G401.6 (cell line): ENCODE data around the gene AAMP.
"Not testable (repeated sequence)": the region's sequence is repeated elsewhere in the genome, so short reads cannot be mapped to it uniquely, and the experiment has no call there.

ENCODE experiments used
- FAIRE-seq: peaks from 2 replicates; lab custom pipeline; 2012; peaks lifted over from hg19 to GRCh38; lab: Jason Lieb, UNC

The AAMP gene, protein sequence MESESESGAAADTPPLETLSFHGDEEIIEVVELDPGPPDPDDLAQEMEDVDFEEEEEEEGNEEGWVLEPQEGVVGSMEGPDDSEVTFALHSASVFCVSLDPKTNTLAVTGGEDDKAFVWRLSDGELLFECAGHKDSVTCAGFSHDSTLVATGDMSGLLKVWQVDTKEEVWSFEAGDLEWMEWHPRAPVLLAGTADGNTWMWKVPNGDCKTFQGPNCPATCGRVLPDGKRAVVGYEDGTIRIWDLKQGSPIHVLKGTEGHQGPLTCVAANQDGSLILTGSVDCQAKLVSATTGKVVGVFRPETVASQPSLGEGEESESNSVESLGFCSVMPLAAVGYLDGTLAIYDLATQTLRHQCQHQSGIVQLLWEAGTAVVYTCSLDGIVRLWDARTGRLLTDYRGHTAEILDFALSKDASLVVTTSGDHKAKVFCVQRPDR

GRCh38 chr2:218269900-218270720 is at the start of gene AAMP, which contains the start of gene PNKD:
Gene AAMP, minus strand, starts transcription at chr2:218270137. Its CDS starts 51 bp downstream, at chr2:218270086.
Gene PNKD, plus strand, starts transcription at chr2:218270519. Its CDS starts 17 bp downstream, at chr2:218270536.
- FAIRE-seq = peak; percentile 99

- FAIRE-seq = no peak
Measured at GRCh38 chr2:218318241-218318640, 48.3 kb upstream of the AAMP start.

- no peak for FAIRE-seq
Measured at GRCh38 chr2:218317835-218318234, 47.9 kb upstream of the AAMP start.

DNA sequence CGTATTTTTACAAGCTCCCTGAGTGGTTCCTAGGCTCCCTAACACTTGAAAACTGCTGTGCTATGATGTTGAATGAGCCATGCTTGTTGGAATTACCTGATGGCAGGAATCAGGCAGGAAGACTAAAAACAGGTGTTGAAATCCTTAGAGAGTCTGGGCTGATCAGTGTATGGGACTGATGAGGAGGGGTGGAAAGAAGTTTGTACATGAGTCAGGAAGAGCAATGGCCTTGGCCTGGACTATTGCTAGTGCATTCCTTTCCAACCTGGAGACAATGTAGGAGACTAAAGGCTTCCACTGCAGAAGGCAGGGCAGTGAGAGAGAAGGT is 47.3 kb upstream of the AAMP start:
- no peak for FAIRE-seq

DNA sequence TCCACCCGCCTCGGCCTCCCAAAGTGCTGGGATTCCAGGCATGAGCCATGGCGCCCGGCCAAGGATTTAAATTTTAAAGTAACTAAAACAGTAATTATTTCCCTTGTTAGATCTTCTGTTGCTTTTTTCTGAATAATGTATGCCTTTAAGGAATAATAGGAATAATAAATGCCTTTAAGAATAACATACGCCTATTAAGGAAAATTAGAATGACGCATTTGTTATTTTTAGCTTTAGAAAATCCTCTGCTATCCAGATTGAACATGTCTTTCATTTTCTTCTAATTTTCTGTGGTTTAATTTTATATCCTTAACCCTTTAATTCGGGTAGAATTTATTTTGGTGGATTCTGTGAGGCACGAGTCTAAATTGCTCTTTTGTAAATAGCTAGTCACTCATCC is 45.5 kb upstream of the AAMP start:
- FAIRE-seq = no peak

DNA sequence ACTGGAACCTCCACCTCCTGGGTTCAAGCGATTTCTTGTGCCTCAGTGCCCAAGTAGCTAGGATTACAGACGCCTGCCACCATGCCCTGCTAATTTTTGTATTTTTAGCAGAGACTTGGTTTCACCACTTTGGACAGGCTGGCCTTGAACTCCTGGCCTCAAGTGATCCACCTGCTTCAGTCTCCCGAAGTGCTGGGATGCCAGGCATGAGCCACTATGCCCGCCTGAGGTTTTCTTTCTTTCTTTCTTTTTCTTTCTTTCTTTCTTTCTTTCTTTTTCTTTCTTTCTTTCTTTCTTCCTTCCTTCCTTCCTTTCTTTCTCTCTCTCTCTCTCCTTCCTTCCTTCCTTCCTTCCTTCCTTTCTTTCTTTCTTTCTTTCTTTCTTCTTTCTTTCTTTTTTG is 44.8 kb upstream of the AAMP start:
- not testable (repeated sequence) for FAIRE-seq

- no peak for FAIRE-seq
Measured at GRCh38 chr2:218313356-218313755, 43.4 kb upstream of the AAMP start.

- FAIRE-seq = no peak
Measured at GRCh38 chr2:218312267-218312756, 42.4 kb upstream of the AAMP start.

DNA sequence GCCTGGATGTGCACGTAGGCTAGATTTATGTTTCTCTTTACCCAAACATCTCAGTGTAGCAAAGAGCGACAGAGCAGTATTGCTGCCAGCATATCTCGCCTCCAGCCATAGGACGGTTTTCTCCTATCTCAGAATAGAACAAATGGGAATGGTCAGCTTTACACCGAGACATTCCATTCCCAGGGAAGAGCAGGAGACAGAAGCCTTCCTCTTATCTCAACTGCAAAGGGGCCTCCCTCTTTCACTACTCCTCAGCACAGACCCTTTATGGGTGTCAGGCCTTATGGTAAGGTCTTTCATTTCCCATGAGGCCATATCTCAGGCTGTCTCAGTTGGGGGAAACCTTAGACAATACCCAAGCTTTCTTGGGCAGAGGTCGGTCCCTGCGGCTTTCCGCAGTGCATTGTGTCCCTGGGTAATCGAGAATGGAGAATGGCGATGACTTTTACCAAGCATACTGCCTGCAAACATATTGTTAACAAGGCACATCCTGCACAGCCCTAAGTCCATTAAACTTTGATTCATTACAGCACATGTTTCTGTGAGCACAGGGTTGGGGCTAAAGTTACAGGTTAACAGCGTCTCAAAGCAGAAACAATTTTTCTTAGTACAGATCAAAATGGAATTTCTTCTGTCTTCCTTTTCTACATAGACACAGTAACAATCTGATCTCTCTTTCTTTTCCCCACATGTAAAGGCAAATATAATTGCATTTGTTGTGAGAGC is 41.8 kb upstream of the AAMP start:
- FAIRE-seq = not testable (repeated sequence)

DNA sequence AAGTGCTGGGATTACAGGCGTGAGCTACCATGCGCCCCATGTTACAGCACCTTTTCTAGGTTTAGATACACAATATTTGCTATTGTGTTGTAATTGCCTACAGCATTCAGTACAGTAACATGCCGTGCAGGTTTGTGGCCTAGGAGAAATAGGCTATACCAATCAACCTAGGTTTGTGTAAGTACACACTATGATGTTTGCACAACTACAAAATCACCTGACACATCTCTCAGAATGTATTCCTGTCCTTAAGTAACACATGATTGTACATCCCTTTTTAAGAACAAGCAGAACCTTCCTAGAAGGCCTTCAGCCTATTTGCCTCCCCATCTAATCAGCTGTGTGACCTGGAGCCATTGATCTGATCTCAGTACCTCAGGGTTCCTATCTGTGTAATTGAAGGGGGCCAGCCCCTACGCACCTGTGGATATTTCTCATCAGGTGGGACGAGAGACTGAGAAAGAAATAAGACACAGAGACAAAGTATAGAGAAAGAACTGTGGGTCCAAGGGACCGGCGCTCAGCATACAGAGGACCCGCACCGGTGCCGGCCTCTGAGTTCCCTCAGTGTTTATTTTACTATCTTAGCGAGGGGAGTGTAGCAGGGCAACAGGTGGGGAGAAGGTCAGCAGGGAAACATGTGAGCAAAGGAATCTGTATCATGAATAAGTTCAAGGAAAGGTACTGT is 41.1 kb upstream of the AAMP start:
- no peak for FAIRE-seq

GRCh38 chr2:218307415-218308090 is 37.6 kb upstream of the AAMP start:
- FAIRE-seq = no peak

GRCh38 chr2:218306184-218306920 is 36.4 kb upstream of the AAMP start:
- FAIRE-seq = no peak

- no peak for FAIRE-seq
Measured at GRCh38 chr2:218305383-218305782, 35.4 kb upstream of the AAMP start.

DNA sequence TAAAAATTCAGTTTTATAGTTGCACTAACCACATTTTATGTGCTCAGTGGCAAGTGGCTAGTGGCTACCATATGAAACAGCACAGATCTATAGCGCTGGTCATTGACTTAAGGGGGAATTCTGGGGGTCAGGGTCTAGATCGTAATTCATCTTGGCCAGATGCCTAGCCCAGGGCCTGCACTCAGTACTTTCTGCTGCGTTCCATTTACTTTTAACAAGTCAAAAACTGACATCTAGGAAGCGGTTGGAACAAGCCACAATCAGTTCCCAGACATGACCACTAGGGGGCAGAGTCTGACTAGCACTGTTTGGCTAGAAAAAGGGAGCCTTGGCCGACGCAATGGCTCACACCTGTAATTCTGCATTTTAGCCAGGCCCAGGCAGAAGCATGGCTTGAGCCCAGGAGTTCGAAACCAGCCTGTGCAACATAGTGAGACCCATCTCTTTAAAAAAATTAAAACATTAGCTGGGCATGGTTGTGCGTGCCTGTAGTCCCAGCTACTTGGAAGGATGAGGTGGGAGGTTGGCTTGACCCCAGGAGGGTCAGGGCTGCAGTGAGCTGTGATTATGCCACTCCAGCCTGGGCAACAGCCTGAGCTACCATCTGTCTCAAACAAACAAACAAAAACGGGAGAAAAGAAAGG is 31.4 kb upstream of the AAMP start:
- peak; percentile 96 for FAIRE-seq

- FAIRE-seq = no peak
Measured at GRCh38 chr2:218300141-218300540, 30.2 kb upstream of the AAMP start.

DNA sequence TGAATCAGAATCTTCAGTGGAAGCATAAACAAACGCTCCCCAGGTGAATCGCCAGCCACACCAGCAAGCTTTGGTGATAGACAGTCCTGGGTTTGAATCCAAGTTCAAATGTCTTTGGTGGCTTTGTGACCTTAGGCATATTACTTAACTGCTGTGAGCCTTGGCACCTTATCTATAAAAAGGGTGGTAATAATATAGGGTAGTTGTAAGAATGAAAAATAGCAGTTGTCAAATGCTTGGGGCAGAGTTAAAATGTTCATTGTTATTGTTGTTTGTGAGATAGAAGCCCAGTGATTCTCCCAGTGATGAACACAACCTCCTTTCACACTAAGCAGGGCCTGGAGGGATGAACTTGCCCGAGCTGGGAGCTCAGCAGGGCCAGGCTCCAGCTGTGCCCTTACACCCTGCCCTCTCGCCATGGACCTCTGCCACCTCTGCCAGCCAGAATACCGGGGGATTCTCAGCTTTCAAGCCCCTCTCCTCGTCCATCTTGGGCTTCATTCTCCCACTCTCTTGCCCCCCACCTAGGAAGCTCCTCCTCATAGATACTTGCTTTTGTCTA is 28.5 kb upstream of the AAMP start:
- no peak for FAIRE-seq

- no peak for FAIRE-seq
Measured at GRCh38 chr2:218296847-218297246, 26.9 kb upstream of the AAMP start.

DNA sequence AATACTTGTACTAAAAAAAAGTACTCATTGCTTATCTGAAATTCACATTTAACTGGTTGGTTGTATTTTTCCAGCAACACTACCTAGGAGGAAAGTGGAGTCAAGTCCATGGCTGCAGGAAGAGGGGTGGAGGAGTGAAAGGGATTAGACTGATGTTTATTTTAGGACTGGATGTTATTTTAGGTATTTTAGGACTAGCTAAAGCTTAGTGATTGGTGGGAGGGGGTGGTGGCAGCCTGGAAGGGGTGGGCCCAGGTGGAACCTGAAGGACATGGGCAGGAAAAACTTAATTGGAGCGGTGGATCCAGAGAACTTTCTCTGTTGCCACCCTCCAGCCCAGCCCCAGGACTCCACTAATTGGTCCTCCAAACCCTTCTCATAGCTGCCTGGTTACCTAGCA is 26.3 kb upstream of the AAMP start:
- FAIRE-seq = no peak

DNA sequence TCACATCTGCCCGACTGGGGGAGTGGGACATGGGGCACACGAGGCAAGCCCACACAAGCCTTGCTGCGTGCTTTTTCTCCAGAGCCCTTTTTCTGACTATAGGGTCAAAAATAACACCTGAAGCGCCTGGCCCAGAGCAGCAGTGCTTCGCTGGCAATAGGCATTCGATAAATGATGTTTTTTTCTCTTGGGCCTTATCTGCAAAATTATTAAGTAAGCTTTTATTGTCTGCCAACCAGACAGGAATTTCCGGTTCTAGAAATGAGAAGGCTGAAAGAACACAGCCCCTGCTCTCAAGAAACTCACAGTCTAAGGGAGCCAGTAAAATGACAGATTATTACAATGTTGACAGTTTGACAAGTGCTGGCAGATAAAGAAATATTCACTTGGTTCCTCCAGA is 25.1 kb upstream of the AAMP start:
- FAIRE-seq = no peak
